T-cell (primary cell): Measurements from ENCODE around the gene B4GALNT1. TPM values are rescaled to one million over a fixed set of nuclear protein-coding genes. Genes with fewer than 3 reads are reported as not detected.

ENCODE experiments used
- ATAC-seq, 4 experiments: fragments of 200-7000 bp in 3 of 4; fragments of 150-1000 bp in 1 of 4; cut with Tn5 transposase; replicated peaks in 1 of 4; 1 replicate in 3 of 4; 2 replicates in 1 of 4; pipeline ENCODE4 v1.10.0; 2021; ENCODE audit warnings: moderate library complexity in 3 of 4, mild to moderate bottlenecking in 2 of 4, moderate number of reproducible peaks in 1 of 4
- CTCF ChIA-PET, 2 donors: fragments of 300-600 bp; sonication (Branson Sonifier 250); formaldehyde crosslinking; loops; one replicate each; lab custom pipeline; 2022; ENCODE audit warnings: antibody characterized with exemption in 2 of 2; lab: Charles Lee
- POLR2A ChIA-PET, 2 donors: fragments of 300-600 bp; sonication (Branson Sonifier 250); formaldehyde crosslinking; loops; one replicate each; lab custom pipeline; 2022; ENCODE audit warnings: antibody characterized with exemption in 2 of 2; lab: Charles Lee
- DNase-seq, 35 experiments: peaks; one replicate each; pipeline versions ENCODE4 v3.0.0 to v3.0.0-alpha.2; 2013 to 2023
- H3K27ac ChIP-seq: one replicate; pipeline ENCODE4 v1.5.1; 2013; ENCODE audit warnings: low read length
- H3K27me3 ChIP-seq, 2 experiments: replicated peaks in 1 of 2; 1 replicate in 1 of 2; 2 replicates in 1 of 2; pipeline versions ENCODE4 v1.6.1 to v1.7.0; 2013; ENCODE audit warnings: low read length in 1 of 2, mixed read lengths in 1 of 2; ENCODE audit not compliant: control insufficient read depth in 2 of 2, insufficient read depth in 2 of 2; ENCODE audit errors: extremely low read depth in 1 of 2
- H3K36me3 ChIP-seq, 2 donors: 1 replicate in 1 of 2; 2 replicates in 1 of 2; pipeline versions ENCODE4 v1.6.1 to v1.7.0; 2013; ENCODE audit warnings: low read length in 1 of 2; ENCODE audit not compliant: control insufficient read depth in 2 of 2, insufficient read depth in 1 of 2; ENCODE audit errors: extremely low read depth in 1 of 2
- H3K4me1 ChIP-seq, 2 experiments: 1 replicate in 1 of 2; 2 replicates in 1 of 2; pipeline versions ENCODE4 v1.6.1 to v1.7.0; 2013; ENCODE audit warnings: low read length in 2 of 2, mixed read lengths in 1 of 2; ENCODE audit not compliant: insufficient read depth in 2 of 2, control insufficient read depth in 1 of 2; ENCODE audit errors: extremely low read depth in 1 of 2
- H3K4me3 ChIP-seq, 2 donors: 1 replicate in 1 of 2; 2 replicates in 1 of 2; pipeline versions ENCODE4 v1.5.1 to v1.7.0; 2013; ENCODE audit warnings: mild to moderate bottlenecking in 2 of 2, low read length in 1 of 2, moderate library complexity in 1 of 2; ENCODE audit not compliant: control insufficient read depth in 1 of 2; ENCODE audit errors: extremely low read depth in 1 of 2
- H3K9me3 ChIP-seq: 2 replicates; pipeline ENCODE4 v1.7.0; 2013
- H3K27ac Mint-ChIP-seq, 2 donors: one replicate each; pipeline ENCODE4 v1.8.0; 2020 to 2021; ENCODE audit warnings: mild to moderate bottlenecking in 2 of 2, mixed read lengths in 2 of 2
- H3K27me3 Mint-ChIP-seq, 2 donors: one replicate each; pipeline ENCODE4 v1.8.0; 2021 to 2022; ENCODE audit warnings: mixed read lengths in 2 of 2
- H3K36me3 Mint-ChIP-seq: one replicate; pipeline ENCODE4 v1.8.0; 2021; ENCODE audit warnings: mixed read lengths
- H3K4me1 Mint-ChIP-seq, 3 donors: one replicate each; pipeline ENCODE4 v1.8.0; 2020 to 2022; ENCODE audit warnings: mixed read lengths in 3 of 3, mild to moderate bottlenecking in 1 of 3
- H3K4me3 Mint-ChIP-seq, 3 donors: one replicate each; pipeline ENCODE4 v1.8.0; 2020 to 2022; ENCODE audit warnings: mild to moderate bottlenecking in 3 of 3, mixed read lengths in 3 of 3, moderate library complexity in 3 of 3
- H3K9me3 Mint-ChIP-seq, 3 donors: one replicate each; pipeline ENCODE4 v1.8.0; 2020 to 2022; ENCODE audit warnings: mixed read lengths in 3 of 3
- WGBS: methylation state at CpG from one replicate; pipeline ENCODE4 v1.1.5; 2013; ENCODE audit warnings: missing lambda C conversion rate; ENCODE audit not compliant: insufficient coverage; 5-methylcytosine and 5-hydroxymethylcytosine counted together
- total RNA-seq, 35 experiments: library from RNA in 6 of 35; stranded (reverse) in 6 of 35; fragments of 120-200 nt in 1 of 35; gene quantifications; one replicate each; pipeline versions ENCODE4 v1.2.1 to v1.2.4 and lab custom pipeline; 2013 to 2026

B4GALNT1 gene
- total RNA-seq, 5 donors from 2014 or later (not counting 1 experiment from before 2014, with no cell fraction given) = 0.16 to 0.54 (median 0.26) TPM; not detected in 2

DNA sequence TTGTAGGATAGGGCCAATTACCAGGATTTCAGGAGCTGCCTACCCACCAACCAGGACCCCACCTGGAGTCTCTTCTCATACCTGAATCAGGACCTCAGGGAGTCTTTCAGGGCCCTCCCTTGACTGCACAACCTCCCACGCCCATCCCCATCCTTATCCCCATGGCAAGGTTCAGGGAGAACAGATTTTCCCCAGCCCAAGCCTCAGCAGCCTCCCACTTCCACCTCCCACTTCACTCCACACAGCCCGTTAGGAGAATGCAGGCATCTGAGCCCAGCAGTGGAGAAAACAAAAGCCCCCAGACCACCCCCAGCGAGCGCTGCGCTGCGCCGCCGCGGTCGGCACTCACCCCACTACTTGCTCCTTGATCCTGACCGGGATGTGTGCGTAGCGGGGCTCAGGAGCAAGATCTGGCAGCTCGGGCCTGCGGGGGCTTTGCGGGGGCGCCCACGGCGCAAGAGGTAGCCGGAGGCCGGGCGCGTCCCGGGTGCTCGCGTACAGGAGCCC is 1.4 kb downstream of the B4GALNT1 start:
- 16% methylated on average over 26 of the region's 26 CpGs for WGBS
- Histone ChIP-seq H3K9me3 (no peaks in the 10 kb centered on the region), H3K4me3 (no peak overlapping the region), H3K36me3 (no peaks in the 10 kb centered on the region), H3K27me3 (peaks cover 13 to 81% of the 10 kb centered on the region in 2 experiments), H3K27ac (no peak overlapping the region), H3K4me1 (peaks cover 0 to 28% of the 10 kb centered on the region in 2 experiments)
- no peak for ATAC-seq
- ChIA-PET CTCF (interaction anchor here in 1 of 2 donors (0.7 kb wide), 1 partner anchor 21 kb away, joined by 3 read pairs; the partner anchor contains the start of gene ARHGEF25), POLR2A (no interaction called here)
- H3K36me3 Mint-ChIP-seq = no peaks in the 10 kb centered on the region
- peak overlapping the region in 1 of 2 donors; percentile 19 for H3K27ac Mint-ChIP-seq
- H3K9me3 Mint-ChIP-seq = no peaks in the 10 kb centered on the region
- H3K4me1 Mint-ChIP-seq = peaks cover 7 to 21% (median 17%) of the 10 kb centered on the region in 3 donors
- peak in 1 of 35 experiments; percentile 0 for DNase-seq
- peak overlapping the region in 1 of 3 donors; percentile 73 for H3K4me3 Mint-ChIP-seq
- H3K27me3 Mint-ChIP-seq = peaks cover 36 to 62% of the 10 kb centered on the region in 2 donors

DNA sequence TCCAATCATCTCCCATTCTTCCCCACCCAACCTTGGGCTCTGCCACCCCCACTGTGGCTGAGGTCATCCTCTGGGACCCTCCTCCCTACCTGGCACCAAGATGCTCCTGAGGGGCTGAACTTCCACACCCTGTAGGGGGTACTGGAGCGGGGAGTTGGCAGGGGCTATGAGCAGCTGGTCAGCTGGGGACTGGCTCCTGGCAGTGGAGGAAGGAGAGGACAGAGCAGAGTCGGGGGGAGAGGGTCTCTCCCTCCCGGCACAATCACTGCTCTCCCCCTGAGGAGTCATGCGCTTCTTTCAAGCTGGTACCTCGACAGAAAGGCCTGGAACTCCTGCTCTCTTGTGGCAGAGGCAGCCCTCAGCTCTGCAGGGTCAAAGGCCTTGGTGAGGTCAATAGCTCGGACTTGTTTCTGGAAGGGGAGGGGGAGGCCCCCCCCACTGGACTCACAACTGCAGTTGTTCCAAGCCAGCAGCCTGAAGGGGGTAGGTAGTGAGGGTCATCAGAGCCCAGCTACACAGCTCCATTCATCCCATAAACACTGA is 2.0 kb downstream of the B4GALNT1 start:
- POLR2A ChIA-PET = no interaction called here

DNA sequence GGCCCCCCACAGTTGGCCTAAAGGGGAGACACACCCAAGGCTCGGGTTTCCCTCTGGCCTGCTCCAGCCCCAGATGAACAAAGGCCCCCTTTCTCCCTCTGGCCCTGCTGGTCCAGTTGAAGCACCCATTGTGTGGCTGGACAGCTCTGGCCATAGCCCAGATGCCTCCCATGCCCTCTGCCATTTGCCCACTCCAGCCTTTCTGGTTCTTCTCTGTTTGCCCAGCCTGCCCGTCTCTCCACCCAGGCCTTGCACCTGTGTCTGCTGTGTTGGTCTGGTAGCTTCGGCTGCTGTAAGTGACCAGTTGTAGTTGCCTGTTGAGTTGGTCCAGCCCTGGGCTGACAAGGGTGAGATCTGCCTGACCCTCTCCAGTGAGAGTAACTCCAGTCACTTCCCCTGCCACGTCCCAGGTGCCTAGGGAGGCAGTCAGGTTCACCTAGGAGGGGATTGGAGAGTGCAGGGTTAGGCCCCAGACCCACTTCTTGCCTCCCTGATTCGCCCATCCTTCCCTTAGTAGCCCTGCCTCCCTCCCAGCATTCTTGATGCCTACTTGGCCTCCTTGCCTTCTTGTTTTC is 3.0 kb downstream of the B4GALNT1 start:
- ATAC-seq (no peak), DNase-seq (peak in 1 of 35 experiments; percentile 2)
- no peak overlapping the region for H3K4me3 ChIP-seq
- no peak overlapping the region for H3K27ac Mint-ChIP-seq
- no peaks in the 10 kb centered on the region for H3K9me3 Mint-ChIP-seq
- POLR2A ChIA-PET = no interaction called here
- H3K4me1 ChIP-seq = peaks cover 0 to 28% of the 10 kb centered on the region in 2 experiments
- H3K27ac ChIP-seq = no peak overlapping the region
- H3K27me3 Mint-ChIP-seq = peaks cover 53 to 78% of the 10 kb centered on the region in 2 donors
- no peak overlapping the region for H3K4me3 Mint-ChIP-seq
- WGBS = 77% methylated on average over 3 of the region's 5 CpGs
- CTCF ChIA-PET = interaction anchor here (0.6 to 1.4 kb wide), 2 partner anchors 131 to 171 kb away, joined by 3 to 4 read pairs; no protein-coding TSS in a partner anchor
- H3K4me1 Mint-ChIP-seq = peaks cover 9 to 23% (median 17%) of the 10 kb centered on the region in 3 donors
- H3K27me3 ChIP-seq = peaks cover 15 to 86% of the 10 kb centered on the region in 2 experiments
- H3K9me3 ChIP-seq = no peaks in the 10 kb centered on the region
- H3K36me3 ChIP-seq = no peaks in the 10 kb centered on the region
- H3K36me3 Mint-ChIP-seq = no peaks in the 10 kb centered on the region

More for the DNA sequence above, 2.0 kb downstream of the B4GALNT1 start:
- DNase-seq (peak in 1 of 35 experiments; percentile 2), ATAC-seq (no peak)
- peaks cover 9 to 23% (median 17%) of the 10 kb centered on the region in 3 donors for H3K4me1 Mint-ChIP-seq
- Histone ChIP-seq H3K4me3 (no peak overlapping the region), H3K27me3 (peaks cover 13 to 86% of the 10 kb centered on the region in 2 experiments), H3K4me1 (peaks cover 0 to 28% of the 10 kb centered on the region in 2 experiments), H3K9me3 (no peaks in the 10 kb centered on the region), H3K36me3 (no peaks in the 10 kb centered on the region), H3K27ac (no peak overlapping the region)
- WGBS = no CpG with 5 or more reads among the region's 6 CpGs
- peaks cover 43 to 68% of the 10 kb centered on the region in 2 donors for H3K27me3 Mint-ChIP-seq
- CTCF ChIA-PET = interaction anchor here (0.6 to 1.4 kb wide), 3 partner anchors 47 to 172 kb away, joined by 3 to 4 read pairs (median 4); no protein-coding TSS in a partner anchor
- H3K4me3 Mint-ChIP-seq = peak overlapping the region in 1 of 3 donors; percentile 21
- H3K9me3 Mint-ChIP-seq = no peaks in the 10 kb centered on the region
- H3K36me3 Mint-ChIP-seq = no peaks in the 10 kb centered on the region
- H3K27ac Mint-ChIP-seq = no peak overlapping the region

DNA sequence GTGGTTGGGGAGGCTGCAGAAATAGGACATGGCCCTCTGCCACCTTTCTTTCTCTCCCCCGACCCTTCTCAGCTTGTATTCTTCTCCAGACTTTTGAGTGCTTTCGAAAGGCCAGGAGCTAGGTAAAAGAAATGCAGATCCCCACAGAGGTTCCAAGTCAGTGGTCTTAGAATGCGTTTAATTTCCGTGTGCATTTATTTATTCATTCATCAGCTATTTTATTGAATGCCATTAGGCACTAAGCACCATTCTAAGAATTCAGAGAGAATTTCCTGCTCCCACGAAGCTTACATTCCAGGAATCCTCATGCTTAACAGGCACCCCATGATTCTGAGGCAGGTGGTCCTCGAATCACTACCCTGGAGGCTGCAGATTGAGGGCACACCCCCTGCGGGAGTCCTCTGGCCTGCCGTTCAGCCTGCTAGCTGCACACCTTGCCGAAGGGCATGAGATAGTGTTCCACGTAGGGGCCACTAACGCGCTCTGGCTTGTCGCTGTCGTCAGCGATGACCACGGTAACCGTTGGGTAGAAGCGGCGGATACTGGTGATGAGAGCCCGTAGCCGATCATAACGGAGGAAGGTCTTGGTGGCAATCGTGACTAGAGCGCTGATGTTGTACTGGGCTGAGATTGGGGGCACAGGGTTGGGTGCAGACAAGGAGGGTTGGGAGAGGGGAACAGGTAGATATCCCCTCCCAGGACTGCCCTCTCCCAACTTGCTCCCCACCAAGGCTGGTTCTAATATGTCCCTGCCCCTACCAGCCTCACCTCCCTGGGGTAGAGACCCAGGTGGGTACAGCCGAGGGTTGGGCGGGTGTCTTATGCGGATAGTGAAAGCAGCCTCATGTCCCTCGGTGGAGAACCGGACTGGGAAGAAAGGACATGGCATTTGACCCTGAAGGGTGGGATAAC is 4.5 kb downstream of the B4GALNT1 start:
- no peak overlapping the region for H3K27ac Mint-ChIP-seq
- DNase-seq (peak in 1 of 35 experiments; percentile 0), ATAC-seq (no peak)
- Histone ChIP-seq H3K36me3 (no peaks in the 10 kb centered on the region), H3K27me3 (peaks cover 15 to 94% of the 10 kb centered on the region in 2 experiments), H3K27ac (no peak overlapping the region), H3K4me1 (peaks cover 0 to 28% of the 10 kb centered on the region in 2 experiments), H3K9me3 (no peaks in the 10 kb centered on the region), H3K4me3 (no peak overlapping the region)
- ChIA-PET POLR2A (no interaction called here), CTCF (interaction anchor here (0.6 to 1.2 kb wide), 3 partner anchors 106 to 252 kb away, joined by 3 to 4 read pairs (median 3); no protein-coding TSS in a partner anchor)
- peaks cover 9 to 23% (median 17%) of the 10 kb centered on the region in 3 donors for H3K4me1 Mint-ChIP-seq
- peak overlapping the region in 1 of 3 donors; percentile 56 for H3K4me3 Mint-ChIP-seq
- 43% methylated on average over 21 of the region's 29 CpGs for WGBS
- no peaks in the 10 kb centered on the region for H3K9me3 Mint-ChIP-seq
- H3K36me3 Mint-ChIP-seq = no peaks in the 10 kb centered on the region
- H3K27me3 Mint-ChIP-seq = peaks cover 66 to 83% of the 10 kb centered on the region in 2 donors

DNA sequence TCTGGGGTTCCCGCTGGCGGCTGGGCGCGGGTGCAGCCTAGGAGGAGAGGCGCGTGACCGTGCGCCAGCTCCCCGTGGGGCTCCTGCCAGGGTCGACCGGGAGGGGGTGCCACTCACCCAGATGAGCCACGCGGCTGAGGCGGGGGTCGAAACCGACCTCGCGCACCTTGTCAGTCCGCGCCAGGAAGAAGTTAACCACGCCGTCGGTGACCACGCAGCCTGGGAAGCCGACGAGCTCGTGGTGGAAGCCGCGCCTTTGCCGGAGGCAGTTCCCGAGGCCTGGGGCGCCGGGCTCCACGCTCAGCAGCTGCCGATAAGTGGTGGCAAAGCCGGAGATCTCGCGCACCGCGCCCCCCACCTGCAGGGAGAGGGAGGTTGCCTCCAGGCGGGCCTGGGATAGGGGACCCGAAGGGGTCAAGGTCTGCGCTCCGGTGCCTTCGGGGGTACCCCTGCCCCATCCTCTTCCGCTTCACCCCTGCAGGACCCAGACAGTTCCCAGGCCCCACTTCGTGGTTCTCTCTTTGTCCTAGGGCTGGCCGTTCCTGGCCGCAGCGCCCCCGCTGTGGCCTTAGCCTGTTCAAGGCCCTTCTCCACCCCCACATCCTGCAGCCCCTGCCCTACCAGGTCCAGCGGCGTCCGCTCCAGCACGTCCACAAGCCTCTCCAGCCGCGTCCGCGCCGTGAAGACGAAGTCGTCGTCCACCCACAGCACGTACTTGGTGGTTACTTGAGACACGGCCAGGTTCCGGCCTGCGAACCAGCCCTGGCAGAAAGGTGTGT is 5.3 kb downstream of the B4GALNT1 start:
- no peaks in the 10 kb centered on the region for H3K36me3 ChIP-seq
- 4% methylated on average over 51 of the region's 67 CpGs for WGBS
- ChIA-PET POLR2A (interaction anchor here in 1 of 2 donors (0.6 kb wide), 1 partner anchor 95 kb away, joined by 3 read pairs; no protein-coding TSS in a partner anchor), CTCF (interaction anchor here (0.6 to 1.2 kb wide), 4 partner anchors 44 to 251 kb away, joined by 3 to 4 read pairs (median 4); no protein-coding TSS in a partner anchor)
- Mint-ChIP-seq H3K27ac (no peak overlapping the region), H3K4me3 (peak overlapping the region in 1 of 3 donors; percentile 56), H3K27me3 (peaks cover 73 to 86% of the 10 kb centered on the region in 2 donors), H3K4me1 (peaks cover 9 to 18% (median 12%) of the 10 kb centered on the region in 3 donors), H3K36me3 (no peaks in the 10 kb centered on the region), H3K9me3 (no peaks in the 10 kb centered on the region)
- peak overlapping the region; percentile 12 to 33 for H3K4me3 ChIP-seq
- H3K4me1 ChIP-seq = peaks cover 0 to 22% of the 10 kb centered on the region in 2 experiments
- DNase-seq (peak in 6 of 35 experiments; percentile 21 to 35 (median 28)), ATAC-seq (peak; percentile 44 to 71 (median 46))
- H3K27me3 ChIP-seq = peaks cover 15 to 94% of the 10 kb centered on the region in 2 experiments
- H3K27ac ChIP-seq = no peak overlapping the region
- no peaks in the 10 kb centered on the region for H3K9me3 ChIP-seq
